ENCODE measurements around the gene B4GALNT4.
"Not testable (repeated sequence)": the region's sequence is repeated elsewhere in the genome, so short reads cannot be mapped to it uniquely, and the experiment has no call there.

The B4GALNT4 gene

GRCh38 chr11:406796-407650 lies 37.7 kb downstream of the B4GALNT4 start:
- H3K4me3 ChIP-seq (ENCODE audit: low read length) = peak overlapping the region; percentile 55
- H3K9ac ChIP-seq (ENCODE audit: low read depth, low read length) = 0 out of 2 replicates have a peak overlapping the region, but pooled peaks have one; percentile 26
- no peaks in the 10 kb centered on the region for H3K27me3 ChIP-seq (ENCODE audit: insufficient read depth, low read length)
- WGBS = 8% methylated on average over 69 of the region's 91 CpGs
- H3K9me3 ChIP-seq (ENCODE audit: insufficient read depth, low read depth, low read length) = no peaks in the 10 kb centered on the region
- peak overlapping the region; percentile 46; the same call in 1 of the 2 replicates for H3K27ac ChIP-seq (ENCODE audit: low read depth, low read length)
- no peaks in the 10 kb centered on the region for H3K4me1 ChIP-seq (ENCODE audit: insufficient read depth, low read length)
- no peaks in the 10 kb centered on the region for H3K36me3 ChIP-seq (ENCODE audit: insufficient read depth, low read length)

- Histone ChIP-seq H3K9me3 (ENCODE audit: insufficient read depth, low read depth, low read length) (no peaks in the 10 kb centered on the region), H3K4me1 (ENCODE audit: insufficient read depth, low read length) (no peaks in the 10 kb centered on the region), H3K36me3 (ENCODE audit: insufficient read depth, low read length) (no peaks in the 10 kb centered on the region), H3K4me3 (ENCODE audit: low read length) (peak overlapping the region; percentile 36), H3K27me3 (ENCODE audit: insufficient read depth, low read length) (no peaks in the 10 kb centered on the region), H3K9ac (ENCODE audit: low read depth, low read length) (no peak overlapping the region), H3K27ac (ENCODE audit: low read depth, low read length) (no peak overlapping the region)
- 82% methylated on average over 28 of the region's 28 CpGs for WGBS
These were observed 38.4 kb downstream of the B4GALNT4 start for GRCh38 chr11:407651-408123.

- no peak overlapping the region for H3K4me3 ChIP-seq (ENCODE audit: low read length)
These were observed 39.1 kb downstream of the B4GALNT4 start for GRCh38 chr11:408154-409007.

GRCh38 chr11:409008-409599 lies 39.8 kb downstream of the B4GALNT4 start:
- no peak overlapping the region for H3K9ac ChIP-seq (ENCODE audit: low read depth, low read length)
- H3K27ac ChIP-seq (ENCODE audit: low read depth, low read length) = no peak overlapping the region
- H3K4me1 ChIP-seq (ENCODE audit: insufficient read depth, low read length) = no peaks in the 10 kb centered on the region
- H3K4me3 ChIP-seq (ENCODE audit: low read length) = no peak overlapping the region
- 89% methylated on average over 7 of the region's 7 CpGs for WGBS
- no peaks in the 10 kb centered on the region for H3K27me3 ChIP-seq (ENCODE audit: insufficient read depth, low read length)
- H3K9me3 ChIP-seq (ENCODE audit: insufficient read depth, low read depth, low read length) = no peaks in the 10 kb centered on the region
- H3K36me3 ChIP-seq (ENCODE audit: insufficient read depth, low read length) = no peaks in the 10 kb centered on the region

More at GRCh38 chr11:408154-409007, 39.1 kb downstream of the B4GALNT4 start:
- H3K9me3 ChIP-seq (ENCODE audit: insufficient read depth, low read depth, low read length) = no peaks in the 10 kb centered on the region
- WGBS = 88% methylated on average over 15 of the region's 15 CpGs
- no peaks in the 10 kb centered on the region for H3K36me3 ChIP-seq (ENCODE audit: insufficient read depth, low read length)
- H3K27ac ChIP-seq (ENCODE audit: low read depth, low read length) = no peak overlapping the region
- H3K4me1 ChIP-seq (ENCODE audit: insufficient read depth, low read length) = no peaks in the 10 kb centered on the region
- H3K9ac ChIP-seq (ENCODE audit: low read depth, low read length) = no peak overlapping the region
- no peaks in the 10 kb centered on the region for H3K27me3 ChIP-seq (ENCODE audit: insufficient read depth, low read length)

GRCh38 chr11:409600-410483 lies 40.5 kb downstream of the B4GALNT4 start:
- H3K4me3 ChIP-seq (ENCODE audit: low read length) = no peak overlapping the region
- H3K9ac ChIP-seq (ENCODE audit: low read depth, low read length) = no peak overlapping the region
- no peaks in the 10 kb centered on the region for H3K27me3 ChIP-seq (ENCODE audit: insufficient read depth, low read length)
- H3K4me1 ChIP-seq (ENCODE audit: insufficient read depth, low read length) = no peaks in the 10 kb centered on the region
- 79% methylated on average over 18 of the region's 18 CpGs for WGBS
- H3K27ac ChIP-seq (ENCODE audit: low read depth, low read length) = no peak overlapping the region
- H3K36me3 ChIP-seq (ENCODE audit: insufficient read depth, low read length) = no peaks in the 10 kb centered on the region
- H3K9me3 ChIP-seq (ENCODE audit: insufficient read depth, low read depth, low read length) = no peaks in the 10 kb centered on the region

- not testable (repeated sequence) for H3K27me3 ChIP-seq (ENCODE audit: insufficient read depth, low read length); H3K36me3 ChIP-seq (ENCODE audit: insufficient read depth, low read length); H3K27ac ChIP-seq (ENCODE audit: low read depth, low read length); H3K4me1 ChIP-seq (ENCODE audit: insufficient read depth, low read length); H3K4me3 ChIP-seq (ENCODE audit: low read length); H3K9me3 ChIP-seq (ENCODE audit: insufficient read depth, low read depth, low read length); H3K9ac ChIP-seq (ENCODE audit: low read depth, low read length)
- 93% methylated on average over 9 of the region's 13 CpGs for WGBS
These were observed 41.4 kb downstream of the B4GALNT4 start for GRCh38 chr11:410711-411110.

- H3K27me3 ChIP-seq (ENCODE audit: insufficient read depth, low read length) = peaks cover 12% of the 10 kb centered on the region
- H3K4me1 ChIP-seq (ENCODE audit: insufficient read depth, low read length); H3K36me3 ChIP-seq (ENCODE audit: insufficient read depth, low read length); H3K27ac ChIP-seq (ENCODE audit: low read depth, low read length); H3K9ac ChIP-seq (ENCODE audit: low read depth, low read length); H3K9me3 ChIP-seq (ENCODE audit: insufficient read depth, low read depth, low read length); H3K4me3 ChIP-seq (ENCODE audit: low read length): not testable (repeated sequence)
- WGBS = 92% methylated on average over 7 of the region's 11 CpGs
These were observed 42.2 kb downstream of the B4GALNT4 start for GRCh38 chr11:411520-411919.

GRCh38 chr11:412641-413119 lies 43.4 kb downstream of the B4GALNT4 start:
- no peaks in the 10 kb centered on the region for H3K9me3 ChIP-seq (ENCODE audit: insufficient read depth, low read depth, low read length)
- H3K27ac ChIP-seq (ENCODE audit: low read depth, low read length) = no peak overlapping the region
- 80% methylated on average over 15 of the region's 15 CpGs for WGBS
- H3K4me1 ChIP-seq (ENCODE audit: insufficient read depth, low read length) = 0 out of 2 replicates have a peak, but pooled peaks cover 3% of the 10 kb centered on the region
- H3K4me3 ChIP-seq (ENCODE audit: low read length) = no peak overlapping the region
- no peak overlapping the region for H3K9ac ChIP-seq (ENCODE audit: low read depth, low read length)
- H3K27me3 ChIP-seq (ENCODE audit: insufficient read depth, low read length) = peaks cover 23% of the 10 kb centered on the region
- no peaks in the 10 kb centered on the region for H3K36me3 ChIP-seq (ENCODE audit: insufficient read depth, low read length)

GRCh38 chr11:413120-414081 lies 44.1 kb downstream of the B4GALNT4 start:
- Histone ChIP-seq H3K36me3 (ENCODE audit: insufficient read depth, low read length) (no peaks in the 10 kb centered on the region), H3K9me3 (ENCODE audit: insufficient read depth, low read depth, low read length) (no peaks in the 10 kb centered on the region), H3K4me1 (ENCODE audit: insufficient read depth, low read length) (0 out of 2 replicates have a peak, but pooled peaks cover 3% of the 10 kb centered on the region), H3K9ac (ENCODE audit: low read depth, low read length) (no peak overlapping the region), H3K27me3 (ENCODE audit: insufficient read depth, low read length) (peaks cover 30% of the 10 kb centered on the region), H3K4me3 (ENCODE audit: low read length) (no peak overlapping the region), H3K27ac (ENCODE audit: low read depth, low read length) (no peak overlapping the region)
- 71% methylated on average over 13 of the region's 14 CpGs for WGBS
